GM12891 (cell line): ENCODE measurements around the gene PF4V1.

Experiments
- DNase-seq: peaks from one replicate; pipeline ENCODE4 v3.0.0; 2011; ENCODE audit warnings: low spot score; ENCODE audit not compliant: insufficient read length
- FAIRE-seq: peaks from 2 replicates; lab custom pipeline; 2011; peaks lifted over from hg19 to GRCh38; lab: Jason Lieb, UNC
- PAX5 ChIP-seq: IDR thresholded peaks from 2 replicates; pipeline ENCODE4 v1.6.1; 2011; ENCODE audit warnings: low read length, moderate library complexity, mild to moderate bottlenecking; ENCODE audit not compliant: insufficient read depth, severe bottlenecking
- POLR2A ChIP-seq: IDR thresholded peaks from 2 replicates; pipeline ENCODE4 v1.6.1; 2011; ENCODE audit warnings: low read depth, low read length, control low read depth
- POLR2AphosphoS5 ChIP-seq: IDR thresholded peaks from 2 replicates; pipeline ENCODE4 v1.6.1; 2011; ENCODE audit warnings: low read depth, low read length, control low read depth
- POU2F2 ChIP-seq: IDR thresholded peaks from 2 replicates; pipeline ENCODE4 v1.6.1; 2011; ENCODE audit warnings: low read depth, mild to moderate bottlenecking, control low read depth, low read length, moderate library complexity
- SPI1 ChIP-seq: IDR thresholded peaks from 2 replicates; pipeline ENCODE4 v1.6.1; 2011; ENCODE audit warnings: low read depth, low read length, control low read depth
- TAF1 ChIP-seq: IDR thresholded peaks from 2 replicates; pipeline ENCODE4 v1.6.1; 2011; ENCODE audit warnings: low read depth, low read length, control low read depth

PF4V1 gene

GRCh38 chr4:73901031-73901430 lies 47.9 kb downstream of the PF4V1 start:
- TF ChIP-seq SPI1 = no peak
- TF ChIP-seq POU2F2 = no peak
- TF ChIP-seq PAX5 = no peak
- TF ChIP-seq POLR2AphosphoS5 = no peak
- no peak for TF ChIP-seq POLR2A
- TF ChIP-seq TAF1 = no peak
- DNase-seq = no peak

DNA sequence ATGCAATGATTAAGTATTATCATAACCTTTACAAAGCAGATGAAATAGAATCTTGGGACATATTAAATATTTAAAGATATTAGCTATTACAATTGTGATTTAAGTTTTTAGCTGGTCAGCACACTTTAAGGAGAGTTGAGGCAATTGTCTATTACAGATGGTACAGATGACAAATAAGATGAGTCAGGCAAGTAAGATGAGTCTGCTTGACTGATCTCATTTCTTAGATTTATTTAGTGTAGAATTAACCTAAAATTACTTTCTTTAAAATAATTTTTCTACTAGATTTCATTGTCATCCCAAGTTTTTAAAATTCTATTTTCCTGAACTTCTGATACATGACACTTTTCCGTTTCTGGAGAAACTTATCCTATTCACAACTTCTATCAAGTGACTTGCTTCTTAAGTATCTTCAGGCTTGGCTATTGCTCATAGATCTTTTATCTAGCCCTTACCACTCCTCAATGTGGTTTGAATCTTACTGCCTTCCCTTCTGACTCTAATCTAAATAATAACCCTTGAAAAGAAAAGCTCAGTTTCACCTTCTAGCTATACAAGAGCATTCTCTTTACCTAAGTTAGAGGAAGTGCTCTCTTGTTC lies 49.0 kb downstream of the PF4V1 start:
- no peak for DNase-seq
- FAIRE-seq = no peak
- no peak for TF ChIP-seq POLR2A
- TF ChIP-seq POLR2AphosphoS5 = no peak
- TF ChIP-seq SPI1 = no peak
- TF ChIP-seq TAF1 = no peak
- TF ChIP-seq POU2F2 = no peak
- no peak for TF ChIP-seq PAX5

More at GRCh38 chr4:73901031-73901430, 47.9 kb downstream of the PF4V1 start:
- FAIRE-seq = no peak

GRCh38 chr4:73902817-73903547 lies 49.9 kb downstream of the PF4V1 start:
- no peak for DNase-seq
- TF ChIP-seq POLR2AphosphoS5 = no peak
- FAIRE-seq = no peak
